ENCODE measurements around the gene OR8H3.

- TF ChIP-seq CTCF (conservative IDR thresholded peaks at IDR 0.05) = no peak
- TF ChIP-seq ZFX (IDR thresholded peaks at IDR 0.05) = no peak
Observed at GRCh38 chr11:56140151-56140661, 18.0 kb downstream of the OR8H3 start, which contains the start of gene OR8J3.
